ENCODE data around the gene ZNRD2. TPM values are rescaled to one million over a fixed set of nuclear protein-coding genes. Genes with fewer than 3 reads are reported as not detected.
A peak's percentile ranks its signal among the peaks of the same experiment; 100 is the strongest.

ZNRD2 gene
- total RNA-seq, 1 experiment from 2014 or later, result 40.7 TPM

- TF ChIP-seq CTCF (IDR thresholded peaks at IDR 0.05; ENCODE audit: unreplicated experiment), result peak; percentile 69
- Mint-ChIP-seq H3K4me1 (ENCODE audit: low read depth, unreplicated experiment) (peaks cover 22% of the 10 kb centered on the region), H3K27me3 (ENCODE audit: unreplicated experiment) (no peaks in the 10 kb centered on the region), H3K4me3 (ENCODE audit: low read depth, unreplicated experiment) (peak overlapping the region; percentile 62), H3K9me3 (ENCODE audit: low read depth, unreplicated experiment) (no peaks in the 10 kb centered on the region), H3K36me3 (ENCODE audit: insufficient read depth, unreplicated experiment) (peaks cover 72% of the 10 kb centered on the region), H3K27ac (ENCODE audit: unreplicated experiment) (no peak overlapping the region)
- intact Hi-C loops (cut with micrococcal nuclease; ENCODE audit: unreplicated experiment), result loop anchor here (2.0 kb wide), 1 partner anchor 30 kb away; the partner anchor contains the start of gene ZNRD2
- CTCF ChIA-PET, result interaction anchor here (0.7 to 2.9 kb wide), 6 partner anchors 12 to 53 kb away, joined by 3 to 39 read pairs (median 4); partner anchors contain the start of genes FAM89B, LTBP3 and ZNRD2
- DNase-seq, result peak; percentile 90
- no TSS peak for BruUV-seq (replicated peaks)
These were observed 29.8 kb upstream of the ZNRD2 start for GRCh38 chr11:65540290-65541092.

GRCh38 chr11:65541093-65541982 lies 28.9 kb upstream of the ZNRD2 start:
- CTCF ChIA-PET, result interaction anchor here (0.7 to 2.9 kb wide), 7 partner anchors 11 to 168 kb away, joined by 3 to 39 read pairs (median 4); partner anchors contain the start of genes FAM89B and ZNRD2
- DNase-seq, result no peak
- Mint-ChIP-seq H3K9me3 (ENCODE audit: low read depth, unreplicated experiment) (no peaks in the 10 kb centered on the region), H3K36me3 (ENCODE audit: insufficient read depth, unreplicated experiment) (peaks cover 77% of the 10 kb centered on the region), H3K4me3 (ENCODE audit: low read depth, unreplicated experiment) (peak overlapping the region; percentile 62), H3K4me1 (ENCODE audit: low read depth, unreplicated experiment) (peaks cover 31% of the 10 kb centered on the region), H3K27me3 (ENCODE audit: unreplicated experiment) (no peaks in the 10 kb centered on the region), H3K27ac (ENCODE audit: unreplicated experiment) (peak overlapping the region; percentile 64)
- intact Hi-C loops (cut with micrococcal nuclease; ENCODE audit: unreplicated experiment), result loop anchor here (2.0 kb wide), 1 partner anchor 29 kb away; the partner anchor contains the start of gene ZNRD2
- no TSS peak for BruUV-seq (replicated peaks)
- no peak for TF ChIP-seq CTCF (IDR thresholded peaks at IDR 0.05; ENCODE audit: unreplicated experiment)

- intact Hi-C loops (cut with micrococcal nuclease; ENCODE audit: unreplicated experiment), result no loop called here
- no peak for DNase-seq
- H3K27ac Mint-ChIP-seq (ENCODE audit: unreplicated experiment), result no peak overlapping the region
- H3K4me3 Mint-ChIP-seq (ENCODE audit: low read depth, unreplicated experiment), result no peak overlapping the region
- BruUV-seq (replicated peaks), result no TSS peak
- peaks cover 77% of the 10 kb centered on the region for H3K36me3 Mint-ChIP-seq (ENCODE audit: insufficient read depth, unreplicated experiment)
- no peaks in the 10 kb centered on the region for H3K27me3 Mint-ChIP-seq (ENCODE audit: unreplicated experiment)
- no peak for TF ChIP-seq CTCF (IDR thresholded peaks at IDR 0.05; ENCODE audit: unreplicated experiment)
- H3K9me3 Mint-ChIP-seq (ENCODE audit: low read depth, unreplicated experiment), result no peaks in the 10 kb centered on the region
- CTCF ChIA-PET, result no interaction called here
- H3K4me1 Mint-ChIP-seq (ENCODE audit: low read depth, unreplicated experiment), result peaks cover 31% of the 10 kb centered on the region
These were observed 27.4 kb upstream of the ZNRD2 start for GRCh38 chr11:65542738-65543390.

- no peaks in the 10 kb centered on the region for H3K9me3 Mint-ChIP-seq (ENCODE audit: low read depth, unreplicated experiment)
- no peak for DNase-seq
- peak overlapping the region; percentile 54 for H3K4me3 Mint-ChIP-seq (ENCODE audit: low read depth, unreplicated experiment)
- no TSS peak for BruUV-seq (replicated peaks)
- CTCF ChIA-PET, result no interaction called here
- intact Hi-C loops (cut with micrococcal nuclease; ENCODE audit: unreplicated experiment), result no loop called here
- peaks cover 31% of the 10 kb centered on the region for H3K4me1 Mint-ChIP-seq (ENCODE audit: low read depth, unreplicated experiment)
- no peak for TF ChIP-seq CTCF (IDR thresholded peaks at IDR 0.05; ENCODE audit: unreplicated experiment)
- peaks cover 78% of the 10 kb centered on the region for H3K36me3 Mint-ChIP-seq (ENCODE audit: insufficient read depth, unreplicated experiment)
- no peaks in the 10 kb centered on the region for H3K27me3 Mint-ChIP-seq (ENCODE audit: unreplicated experiment)
- H3K27ac Mint-ChIP-seq (ENCODE audit: unreplicated experiment), result peak overlapping the region; percentile 8
These were observed 24.4 kb upstream of the ZNRD2 start for GRCh38 chr11:65545853-65546216.
